A673 (cell line): ENCODE measurements around the gene CAPN10.
"Not testable (repeated sequence)": the region's sequence is repeated elsewhere in the genome, so short reads cannot be mapped to it uniquely, and the experiment has no call there.

Source experiments
- EZH2 ChIP-seq: fragments of 200-600 bp; sonication (generic); IDR thresholded peaks from 2 replicates; pipeline ENCODE4 v1.6.1; 2017; ENCODE audit warnings: borderline replicate concordance, low read depth, mild to moderate bottlenecking, mixed read lengths, antibody characterized with exemption, low read length; ENCODE audit not compliant: poor library complexity, severe bottlenecking
- TF ChIP-seq, protein P1 (sequence below): fragments of 300-800, 200-600 bp; sonication (generic); conservative IDR thresholded peaks from 2 replicates; pipeline ENCODE4 v1.5.1; 2017; ENCODE audit warnings: low read depth, mild to moderate bottlenecking, antibody characterized with exemption, low read length, moderate library complexity, mixed read lengths

DNA sequence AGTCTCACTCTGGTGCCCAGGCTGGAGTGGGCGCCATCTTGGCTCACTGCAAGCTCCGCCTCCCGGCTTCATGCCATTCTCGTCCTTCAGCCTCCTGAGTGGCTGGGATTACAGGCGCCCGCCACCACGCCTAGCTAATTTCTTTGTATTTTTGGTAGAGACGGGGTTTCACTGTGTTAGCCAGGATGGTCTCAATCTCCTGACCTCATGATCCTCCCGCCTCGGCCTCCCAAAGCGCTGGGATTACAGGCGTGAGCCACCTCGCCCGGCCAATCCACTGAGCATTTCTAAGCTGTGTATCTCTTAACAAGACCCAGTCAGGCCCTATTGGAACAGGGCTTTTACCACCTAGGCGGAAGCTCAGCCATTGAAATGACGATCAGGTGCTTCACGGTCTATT is 23.3 kb upstream of the CAPN10 start:
- TF ChIP-seq, protein P1, sequence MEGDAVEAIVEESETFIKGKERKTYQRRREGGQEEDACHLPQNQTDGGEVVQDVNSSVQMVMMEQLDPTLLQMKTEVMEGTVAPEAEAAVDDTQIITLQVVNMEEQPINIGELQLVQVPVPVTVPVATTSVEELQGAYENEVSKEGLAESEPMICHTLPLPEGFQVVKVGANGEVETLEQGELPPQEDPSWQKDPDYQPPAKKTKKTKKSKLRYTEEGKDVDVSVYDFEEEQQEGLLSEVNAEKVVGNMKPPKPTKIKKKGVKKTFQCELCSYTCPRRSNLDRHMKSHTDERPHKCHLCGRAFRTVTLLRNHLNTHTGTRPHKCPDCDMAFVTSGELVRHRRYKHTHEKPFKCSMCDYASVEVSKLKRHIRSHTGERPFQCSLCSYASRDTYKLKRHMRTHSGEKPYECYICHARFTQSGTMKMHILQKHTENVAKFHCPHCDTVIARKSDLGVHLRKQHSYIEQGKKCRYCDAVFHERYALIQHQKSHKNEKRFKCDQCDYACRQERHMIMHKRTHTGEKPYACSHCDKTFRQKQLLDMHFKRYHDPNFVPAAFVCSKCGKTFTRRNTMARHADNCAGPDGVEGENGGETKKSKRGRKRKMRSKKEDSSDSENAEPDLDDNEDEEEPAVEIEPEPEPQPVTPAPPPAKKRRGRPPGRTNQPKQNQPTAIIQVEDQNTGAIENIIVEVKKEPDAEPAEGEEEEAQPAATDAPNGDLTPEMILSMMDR, result not testable (repeated sequence)
- TF ChIP-seq EZH2, result not testable (repeated sequence)
